Measurements from ENCODE around the gene SPACA7.

DNA sequence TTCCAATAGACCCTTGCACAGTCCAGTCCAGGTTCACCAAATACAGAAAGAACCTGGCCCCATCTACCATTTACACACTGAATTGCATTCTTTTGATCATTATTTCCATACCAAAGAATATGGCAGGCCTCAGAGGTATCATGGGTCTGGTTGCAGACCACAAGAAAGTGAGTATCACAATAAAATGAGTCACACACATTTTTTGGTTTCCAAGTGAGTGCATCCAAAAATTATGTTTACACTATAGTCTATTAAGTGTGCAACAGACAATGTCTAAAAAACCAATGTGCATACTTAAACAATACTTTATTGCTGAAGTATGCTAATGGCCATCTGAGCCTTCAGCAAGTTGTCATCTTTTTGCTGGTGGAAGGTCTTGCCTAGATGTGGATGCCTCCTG lies 105.3 kb downstream of the SPACA7 start:
- TF ChIP-seq CTCF (IDR thresholded peaks at IDR 0.05) (no peak), EP300 (IDR thresholded peaks at IDR 0.05) (no peak), POLR2A (IDR thresholded peaks at IDR 0.05) (no peak)
